Cardiac muscle cell (in vitro differentiated cells and primary cell): ENCODE measurements around the gene NANOGP8. TPM values are rescaled to one million over a fixed set of nuclear protein-coding genes. Genes with fewer than 3 reads are reported as not detected.

ENCODE experiments used
- DNase-seq, 2 donors: peaks; one replicate each; pipeline versions ENCODE4 v3.0.0 to v3.0.0-alpha.2; 2010 to 2017; ENCODE audit warnings: low read depth in 1 of 2, low spot score in 1 of 2
- H3K27ac ChIP-seq: fragments of 200-600 bp; sonication (generic); 2 replicates; pipeline ENCODE4 v1.5.1; 2016
- H3K27me3 ChIP-seq: fragments of 200-600 bp; sonication (generic); 2 replicates; pipeline ENCODE4 v1.6.0; 2016; ENCODE audit warnings: control low read depth
- H3K36me3 ChIP-seq: fragments of 200-600 bp; sonication (generic); 2 replicates; pipeline ENCODE4 v1.5.1; 2016; ENCODE audit warnings: control low read depth
- H3K4me1 ChIP-seq: fragments of 200-600 bp; sonication (generic); 2 replicates; pipeline ENCODE4 v1.8.1; 2017; ENCODE audit warnings: low read depth, mild to moderate bottlenecking, mixed run types
- H3K4me3 ChIP-seq: fragments of 200-600 bp; sonication (generic); 2 replicates; pipeline ENCODE4 v1.5.1; 2016; ENCODE audit warnings: mild to moderate bottlenecking
- H3K9me3 ChIP-seq: fragments of 200-600 bp; sonication (generic); 2 replicates; pipeline ENCODE4 v1.5.1; 2017; ENCODE audit warnings: low read depth, mild to moderate bottlenecking, control low read depth
- polyA plus RNA-seq: library from polyadenylated mRNA; unstranded; fragments of >200 nt; fragmentation: Nextera tagmentation; extraction: Ambion mirVana; gene quantifications from 2 replicates; pipeline ENCODE4 v1.2.1, GENCODE V29; 2016
- total RNA-seq: library from RNA; depleted of rRNA; stranded (reverse); fragments of >200 nt; gene quantifications from 2 replicates; pipeline ENCODE4 v1.2.3, GENCODE V29; 2016
- TF ChIP-seq, protein P1 (sequence below): IDR thresholded peaks from 2 replicates; pipeline ENCODE4 v1.5.1; 2012; ENCODE audit warnings: low read depth, mild to moderate bottlenecking, low read length

The NANOGP8 gene
- total and polyA plus RNA-seq, 2 experiments from 2014 or later = not detected

DNA sequence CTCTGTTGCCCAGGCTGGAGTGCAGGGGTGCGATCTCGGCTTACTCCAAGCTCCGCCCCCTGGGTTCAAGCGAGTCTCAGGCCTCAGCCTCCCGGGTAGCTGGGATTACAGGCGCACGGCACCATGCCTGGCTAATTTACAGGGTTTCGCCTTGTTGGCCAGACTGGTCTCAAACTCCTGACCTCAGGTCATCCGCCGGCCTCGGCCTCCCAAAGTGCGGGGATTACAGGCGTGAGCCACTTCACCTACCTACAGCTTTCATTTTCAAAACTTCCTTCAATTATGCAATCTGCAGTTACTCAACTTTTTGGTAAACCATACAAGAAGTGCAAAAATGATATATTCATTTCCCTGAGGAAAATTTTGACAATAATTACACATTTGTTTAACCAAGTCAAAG, 14.0 kb downstream of the NANOGP8 start:
- TF ChIP-seq, protein P1, sequence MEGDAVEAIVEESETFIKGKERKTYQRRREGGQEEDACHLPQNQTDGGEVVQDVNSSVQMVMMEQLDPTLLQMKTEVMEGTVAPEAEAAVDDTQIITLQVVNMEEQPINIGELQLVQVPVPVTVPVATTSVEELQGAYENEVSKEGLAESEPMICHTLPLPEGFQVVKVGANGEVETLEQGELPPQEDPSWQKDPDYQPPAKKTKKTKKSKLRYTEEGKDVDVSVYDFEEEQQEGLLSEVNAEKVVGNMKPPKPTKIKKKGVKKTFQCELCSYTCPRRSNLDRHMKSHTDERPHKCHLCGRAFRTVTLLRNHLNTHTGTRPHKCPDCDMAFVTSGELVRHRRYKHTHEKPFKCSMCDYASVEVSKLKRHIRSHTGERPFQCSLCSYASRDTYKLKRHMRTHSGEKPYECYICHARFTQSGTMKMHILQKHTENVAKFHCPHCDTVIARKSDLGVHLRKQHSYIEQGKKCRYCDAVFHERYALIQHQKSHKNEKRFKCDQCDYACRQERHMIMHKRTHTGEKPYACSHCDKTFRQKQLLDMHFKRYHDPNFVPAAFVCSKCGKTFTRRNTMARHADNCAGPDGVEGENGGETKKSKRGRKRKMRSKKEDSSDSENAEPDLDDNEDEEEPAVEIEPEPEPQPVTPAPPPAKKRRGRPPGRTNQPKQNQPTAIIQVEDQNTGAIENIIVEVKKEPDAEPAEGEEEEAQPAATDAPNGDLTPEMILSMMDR = no peak
- Histone ChIP-seq H3K4me1 (no peaks in the 10 kb centered on the region), H3K27me3 (no peaks in the 10 kb centered on the region), H3K36me3 (no peaks in the 10 kb centered on the region), H3K27ac (no peak overlapping the region), H3K4me3 (no peak overlapping the region), H3K9me3 (no peaks in the 10 kb centered on the region)
- no peak for DNase-seq

DNA sequence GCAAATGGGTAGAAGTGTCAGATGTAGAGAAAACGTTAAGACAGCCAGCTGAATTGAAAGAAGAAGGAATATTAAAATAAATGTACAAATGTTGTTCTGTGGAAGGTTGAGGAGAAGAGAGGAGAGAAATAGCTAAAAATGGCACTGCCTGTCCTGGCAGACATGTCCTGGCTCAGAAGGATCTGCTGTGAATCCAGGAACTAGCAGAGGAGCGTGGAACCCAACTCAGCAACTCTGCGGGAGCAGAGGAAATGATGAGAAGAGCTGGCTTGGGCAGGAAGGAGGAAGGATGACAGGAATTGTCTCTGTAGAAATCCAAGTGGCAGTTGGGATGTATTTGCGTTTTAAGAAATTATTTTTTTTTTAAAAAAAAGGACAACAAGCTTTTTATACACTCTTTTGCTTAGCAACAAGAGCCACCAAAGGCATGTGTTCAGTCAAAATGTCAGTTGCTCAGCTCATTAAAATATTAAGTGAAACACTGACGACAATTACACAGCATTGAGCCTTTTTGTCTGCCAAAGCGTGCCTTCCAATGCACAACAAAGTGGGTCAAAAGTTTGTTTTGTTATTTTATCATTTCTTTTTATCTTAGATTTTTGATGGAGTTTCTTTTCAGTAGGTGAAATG, 16.1 kb downstream of the NANOGP8 start:
- no peak overlapping the region for H3K27ac ChIP-seq

DNA sequence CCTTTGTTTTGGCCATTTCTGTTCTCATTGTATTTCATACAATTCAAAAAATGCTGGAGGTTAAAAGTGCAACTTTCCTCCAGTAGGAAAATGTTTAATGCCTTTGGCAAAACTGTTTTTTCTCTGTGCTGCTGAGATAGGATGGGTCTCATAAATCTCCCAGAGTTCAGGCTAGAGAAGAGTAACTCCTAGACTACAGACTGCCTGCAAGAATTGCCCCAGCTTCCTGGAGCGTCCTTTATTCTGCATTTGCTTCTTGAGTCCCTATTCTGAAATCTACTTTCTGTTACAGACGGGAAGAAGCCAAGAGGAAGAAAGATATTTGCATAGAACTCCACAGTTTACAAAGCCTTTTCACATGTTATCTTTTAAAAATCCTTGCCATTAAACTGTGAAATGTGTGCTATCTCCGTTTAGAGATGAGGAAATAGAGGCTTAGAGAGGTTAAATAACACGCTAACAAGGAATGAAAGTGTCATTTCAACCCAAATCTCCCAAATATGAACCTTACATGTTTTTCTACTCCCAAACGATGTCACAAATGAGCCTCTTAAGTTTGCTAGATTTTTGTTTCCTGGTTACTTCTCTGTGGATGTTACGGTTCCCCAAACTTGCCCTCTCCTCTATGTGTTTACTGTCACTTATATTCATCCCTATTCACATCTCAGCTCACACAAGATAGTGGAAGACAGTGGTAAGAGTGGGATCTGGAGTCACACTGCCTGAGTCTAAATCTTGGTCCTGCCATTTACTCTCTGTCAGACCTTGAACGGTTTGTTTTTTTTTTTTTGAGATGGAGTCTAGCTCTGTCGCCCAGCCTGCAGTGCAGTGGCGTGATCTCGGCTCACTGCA, 17.4 kb downstream of the NANOGP8 start:
- H3K9me3 ChIP-seq = no peaks in the 10 kb centered on the region
- TF ChIP-seq, protein P1 = no peak
- no peak overlapping the region for H3K27ac ChIP-seq
- peak in 1 of 2 donors; percentile 9 for DNase-seq
- H3K36me3 ChIP-seq = no peaks in the 10 kb centered on the region
- H3K4me3 ChIP-seq = no peak overlapping the region
- no peaks in the 10 kb centered on the region for H3K4me1 ChIP-seq
- H3K27me3 ChIP-seq = no peaks in the 10 kb centered on the region

More for the DNA sequence above, 16.1 kb downstream of the NANOGP8 start:
- no peaks in the 10 kb centered on the region for H3K9me3 ChIP-seq
- H3K4me1 ChIP-seq = no peaks in the 10 kb centered on the region
- no peaks in the 10 kb centered on the region for H3K27me3 ChIP-seq
- TF ChIP-seq, protein P1 = no peak
- no peak for DNase-seq
- H3K4me3 ChIP-seq = no peak overlapping the region
- H3K36me3 ChIP-seq = no peaks in the 10 kb centered on the region

DNA sequence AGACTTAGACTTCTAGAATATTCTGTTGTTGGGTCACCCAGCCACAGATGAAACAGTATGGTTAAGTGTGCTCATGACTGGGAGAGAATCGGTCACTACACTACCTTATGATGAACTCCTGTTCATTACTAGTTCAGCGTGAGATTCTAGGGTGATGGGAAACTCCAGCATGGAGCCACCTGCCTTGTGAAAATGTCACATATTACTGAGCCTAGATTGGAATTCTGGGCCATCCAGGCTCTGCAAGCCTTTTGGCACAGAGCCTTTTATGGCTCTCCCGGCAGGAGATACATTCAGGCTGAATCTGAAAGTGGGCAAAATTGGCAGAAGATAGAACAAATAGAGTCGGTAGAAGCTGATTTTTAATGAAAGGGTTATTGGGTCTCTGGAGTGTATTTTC, 19.0 kb downstream of the NANOGP8 start:
- no peaks in the 10 kb centered on the region for H3K9me3 ChIP-seq
- no peak for DNase-seq
- H3K4me1 ChIP-seq = no peaks in the 10 kb centered on the region
- no peak overlapping the region for H3K4me3 ChIP-seq
- no peaks in the 10 kb centered on the region for H3K27me3 ChIP-seq
- no peaks in the 10 kb centered on the region for H3K36me3 ChIP-seq
- TF ChIP-seq, protein P1 = no peak
- no peak overlapping the region for H3K27ac ChIP-seq

DNA sequence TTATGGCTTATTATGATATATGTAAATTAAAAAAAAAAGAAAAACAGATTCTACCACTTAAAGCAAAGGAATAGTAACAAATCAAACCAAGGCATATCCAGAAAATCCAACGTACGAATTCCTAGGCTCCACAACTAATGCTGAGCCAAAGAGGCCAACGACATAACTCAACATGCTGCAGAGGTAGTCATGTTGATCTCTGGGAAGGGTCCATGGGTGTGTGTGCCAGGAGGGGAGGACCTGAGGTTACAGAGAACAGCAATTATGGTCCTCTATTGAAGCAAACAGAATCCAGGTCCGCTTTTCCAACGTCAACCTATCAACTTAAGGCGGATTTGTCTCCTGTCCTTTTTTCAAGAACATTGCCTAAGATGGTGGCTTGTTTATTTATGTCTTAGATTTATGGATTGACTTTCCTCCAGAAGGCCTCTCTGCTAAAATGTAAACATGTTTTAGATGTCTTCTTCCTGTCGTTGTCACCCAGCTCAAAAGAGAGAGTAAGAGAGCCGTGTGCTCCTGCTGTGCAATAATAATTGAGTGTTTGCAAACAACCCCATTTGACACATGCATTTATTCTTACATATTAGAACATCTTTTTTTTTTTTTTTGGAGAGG, 20.4 kb downstream of the NANOGP8 start:
- Histone ChIP-seq H3K36me3 (no peaks in the 10 kb centered on the region), H3K27ac (no peak overlapping the region), H3K4me1 (no peaks in the 10 kb centered on the region), H3K27me3 (no peaks in the 10 kb centered on the region), H3K4me3 (no peak overlapping the region), H3K9me3 (no peaks in the 10 kb centered on the region)
- TF ChIP-seq, protein P1 = no peak
- no peak for DNase-seq
